Measurements from ENCODE around the gene TRIM24. TPM values are rescaled to one million over a fixed set of nuclear protein-coding genes. Genes with fewer than 3 reads are reported as not detected.

The TRIM24 gene
- total RNA-seq, 1 donor from 2014 or later: 104 TPM

DNA sequence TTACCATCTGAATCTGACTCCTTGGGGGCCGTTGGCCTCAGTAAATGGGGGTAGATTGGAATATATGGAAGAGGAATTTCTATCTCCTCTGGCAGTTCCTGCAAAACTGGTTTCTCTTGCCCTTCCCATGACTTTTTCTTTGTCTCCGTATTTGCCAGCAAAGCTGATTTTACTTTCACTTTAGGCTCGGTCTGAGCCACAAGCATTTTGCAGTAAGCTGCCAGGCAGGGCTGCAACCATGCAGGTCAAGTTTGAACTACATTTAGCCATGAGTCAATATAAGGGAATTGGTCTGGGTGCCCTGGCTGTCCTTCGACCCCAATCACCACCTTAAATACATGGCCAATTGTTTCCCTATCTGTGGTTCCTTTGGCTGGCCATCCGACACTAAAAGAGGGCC lies 104.3 kb downstream of the TRIM24 start:
- H3K4me1 Mint-ChIP-seq (ENCODE audit: unreplicated experiment): no peaks in the 10 kb centered on the region
- H3K9me3 Mint-ChIP-seq (ENCODE audit: unreplicated experiment): peaks cover 14% of the 10 kb centered on the region
- TF ChIP-seq, protein P1, sequence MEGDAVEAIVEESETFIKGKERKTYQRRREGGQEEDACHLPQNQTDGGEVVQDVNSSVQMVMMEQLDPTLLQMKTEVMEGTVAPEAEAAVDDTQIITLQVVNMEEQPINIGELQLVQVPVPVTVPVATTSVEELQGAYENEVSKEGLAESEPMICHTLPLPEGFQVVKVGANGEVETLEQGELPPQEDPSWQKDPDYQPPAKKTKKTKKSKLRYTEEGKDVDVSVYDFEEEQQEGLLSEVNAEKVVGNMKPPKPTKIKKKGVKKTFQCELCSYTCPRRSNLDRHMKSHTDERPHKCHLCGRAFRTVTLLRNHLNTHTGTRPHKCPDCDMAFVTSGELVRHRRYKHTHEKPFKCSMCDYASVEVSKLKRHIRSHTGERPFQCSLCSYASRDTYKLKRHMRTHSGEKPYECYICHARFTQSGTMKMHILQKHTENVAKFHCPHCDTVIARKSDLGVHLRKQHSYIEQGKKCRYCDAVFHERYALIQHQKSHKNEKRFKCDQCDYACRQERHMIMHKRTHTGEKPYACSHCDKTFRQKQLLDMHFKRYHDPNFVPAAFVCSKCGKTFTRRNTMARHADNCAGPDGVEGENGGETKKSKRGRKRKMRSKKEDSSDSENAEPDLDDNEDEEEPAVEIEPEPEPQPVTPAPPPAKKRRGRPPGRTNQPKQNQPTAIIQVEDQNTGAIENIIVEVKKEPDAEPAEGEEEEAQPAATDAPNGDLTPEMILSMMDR (IDR thresholded peaks at IDR 0.05; ENCODE audit: unreplicated experiment): no peak
- peak overlapping the region; percentile 43 for H3K4me3 Mint-ChIP-seq (ENCODE audit: unreplicated experiment)
- H3K27me3 Mint-ChIP-seq (ENCODE audit: unreplicated experiment): peaks cover 12% of the 10 kb centered on the region
- peaks cover 82% of the 10 kb centered on the region for H3K36me3 Mint-ChIP-seq (ENCODE audit: low read depth, unreplicated experiment)
- DNase-seq (ENCODE audit: low spot score): no peak
- H3K27ac Mint-ChIP-seq (ENCODE audit: unreplicated experiment): no peak overlapping the region

DNA sequence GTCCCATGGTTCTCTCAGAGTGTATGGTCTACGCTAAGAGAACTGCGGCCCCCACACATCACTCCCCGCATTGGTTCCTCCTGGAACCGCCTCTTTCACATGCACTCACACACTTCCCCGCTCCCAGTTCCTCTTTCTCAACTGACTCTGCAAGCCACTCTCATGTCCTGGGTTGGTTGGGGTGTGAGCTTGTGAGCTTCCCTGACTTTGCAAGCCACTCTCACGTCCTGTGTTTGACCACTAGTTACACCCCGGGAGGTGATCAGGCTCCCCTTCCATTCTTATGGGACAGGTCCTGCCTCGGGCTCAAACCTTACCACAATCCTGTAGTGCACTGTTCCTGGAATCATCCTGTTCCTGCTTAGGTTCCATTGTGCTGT lies 105.0 kb downstream of the TRIM24 start:
- TF ChIP-seq, protein P1 (IDR thresholded peaks at IDR 0.05; ENCODE audit: unreplicated experiment): no peak
- no peak for DNase-seq (ENCODE audit: low spot score)
- H3K27ac Mint-ChIP-seq (ENCODE audit: unreplicated experiment): no peak overlapping the region
- H3K4me1 Mint-ChIP-seq (ENCODE audit: unreplicated experiment): no peaks in the 10 kb centered on the region
- H3K9me3 Mint-ChIP-seq (ENCODE audit: unreplicated experiment): peaks cover 14% of the 10 kb centered on the region
- peak overlapping the region; percentile 43 for H3K4me3 Mint-ChIP-seq (ENCODE audit: unreplicated experiment)
- H3K27me3 Mint-ChIP-seq (ENCODE audit: unreplicated experiment): peaks cover 12% of the 10 kb centered on the region
- H3K36me3 Mint-ChIP-seq (ENCODE audit: low read depth, unreplicated experiment): peaks cover 78% of the 10 kb centered on the region

DNA sequence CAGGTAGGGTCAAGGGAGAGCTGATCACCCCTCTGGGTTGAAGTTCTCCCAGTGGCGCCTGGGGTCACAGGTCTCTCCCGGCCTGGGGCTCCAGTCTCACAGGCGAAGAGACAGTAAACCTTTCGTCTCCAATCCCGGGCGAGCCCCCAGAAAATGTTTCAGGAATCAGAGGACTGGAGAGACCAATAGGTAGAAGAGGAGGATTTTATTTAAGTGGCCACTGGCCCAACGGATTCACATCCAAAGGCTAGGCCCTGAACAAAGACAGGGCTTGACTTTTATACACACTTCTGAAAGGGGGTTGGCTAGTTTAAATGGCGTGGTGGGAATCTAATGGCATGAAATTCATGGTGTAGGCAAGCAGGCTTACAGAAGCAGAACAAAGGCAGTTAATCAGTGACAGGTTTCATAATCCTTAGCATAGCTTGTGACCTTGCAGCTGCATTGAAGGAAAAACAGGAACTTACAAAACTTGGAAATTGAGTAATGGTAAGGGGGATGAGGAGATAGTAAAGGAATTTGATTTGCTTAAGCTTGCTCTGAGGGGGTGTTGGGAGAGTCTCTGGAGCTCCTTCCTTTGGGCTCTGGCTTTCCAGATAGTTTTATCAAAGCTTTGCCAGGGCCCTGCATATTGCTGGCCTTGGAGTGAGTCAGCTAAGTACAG lies 105.5 kb downstream of the TRIM24 start:
- H3K36me3 Mint-ChIP-seq (ENCODE audit: low read depth, unreplicated experiment): peaks cover 78% of the 10 kb centered on the region
- no peak overlapping the region for H3K27ac Mint-ChIP-seq (ENCODE audit: unreplicated experiment)
- H3K4me3 Mint-ChIP-seq (ENCODE audit: unreplicated experiment): peak overlapping the region; percentile 43
- H3K27me3 Mint-ChIP-seq (ENCODE audit: unreplicated experiment): peaks cover 12% of the 10 kb centered on the region
- TF ChIP-seq, protein P1 (IDR thresholded peaks at IDR 0.05; ENCODE audit: unreplicated experiment): no peak
- H3K4me1 Mint-ChIP-seq (ENCODE audit: unreplicated experiment): no peaks in the 10 kb centered on the region
- peaks cover 14% of the 10 kb centered on the region for H3K9me3 Mint-ChIP-seq (ENCODE audit: unreplicated experiment)
- DNase-seq (ENCODE audit: low spot score): no peak

DNA sequence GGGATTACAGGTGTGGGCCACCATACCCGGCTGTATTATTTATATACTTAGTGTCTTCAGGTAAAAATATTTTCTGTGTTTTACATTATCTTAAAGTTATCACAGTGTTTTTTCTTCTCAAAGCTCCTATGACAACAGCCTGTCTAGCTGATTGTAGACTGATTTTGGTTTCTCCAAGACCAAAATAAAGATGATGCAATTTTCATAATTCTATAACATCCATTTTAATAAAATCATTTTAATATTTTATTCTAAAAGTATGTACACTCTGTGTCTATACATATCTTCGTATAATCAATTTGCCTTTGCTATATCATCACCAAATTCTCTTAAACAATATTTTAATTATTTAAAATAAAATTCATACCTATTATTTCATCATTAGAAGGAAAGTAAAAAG lies 108.6 kb downstream of the TRIM24 start:
- H3K4me3 Mint-ChIP-seq (ENCODE audit: unreplicated experiment): no peak overlapping the region
- TF ChIP-seq, protein P1 (IDR thresholded peaks at IDR 0.05; ENCODE audit: unreplicated experiment): no peak
- no peaks in the 10 kb centered on the region for H3K4me1 Mint-ChIP-seq (ENCODE audit: unreplicated experiment)
- peaks cover 10% of the 10 kb centered on the region for H3K27me3 Mint-ChIP-seq (ENCODE audit: unreplicated experiment)
- no peak for DNase-seq (ENCODE audit: low spot score)
- peaks cover 58% of the 10 kb centered on the region for H3K36me3 Mint-ChIP-seq (ENCODE audit: low read depth, unreplicated experiment)
- no peak overlapping the region for H3K27ac Mint-ChIP-seq (ENCODE audit: unreplicated experiment)
- peaks cover 14% of the 10 kb centered on the region for H3K9me3 Mint-ChIP-seq (ENCODE audit: unreplicated experiment)

DNA sequence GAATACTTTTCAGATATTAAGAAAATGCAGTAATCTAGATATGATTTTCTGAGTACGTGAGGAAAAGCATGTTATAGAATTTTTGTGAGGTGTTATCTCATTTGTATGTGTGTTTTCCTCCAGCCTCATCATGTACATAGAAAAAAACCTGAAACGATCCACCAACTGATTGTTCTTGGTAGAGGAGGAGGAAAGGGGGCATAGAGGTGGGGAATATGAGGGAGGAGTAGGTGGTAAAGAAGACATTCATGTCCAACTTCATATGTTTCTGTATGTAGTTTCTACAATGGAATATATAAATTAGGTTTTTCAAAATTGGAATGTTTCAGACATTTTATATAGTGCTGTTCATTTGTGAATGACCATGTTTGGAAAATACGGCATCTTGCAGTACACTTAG lies 109.4 kb downstream of the TRIM24 start:
- peaks cover 50% of the 10 kb centered on the region for H3K36me3 Mint-ChIP-seq (ENCODE audit: low read depth, unreplicated experiment)

More for the DNA sequence above, 109.4 kb downstream of the TRIM24 start:
- H3K27me3 Mint-ChIP-seq (ENCODE audit: unreplicated experiment): peaks cover 10% of the 10 kb centered on the region
- DNase-seq (ENCODE audit: low spot score): no peak
- TF ChIP-seq, protein P1 (IDR thresholded peaks at IDR 0.05; ENCODE audit: unreplicated experiment): no peak
- no peak overlapping the region for H3K27ac Mint-ChIP-seq (ENCODE audit: unreplicated experiment)
- peaks cover 14% of the 10 kb centered on the region for H3K9me3 Mint-ChIP-seq (ENCODE audit: unreplicated experiment)
- H3K4me1 Mint-ChIP-seq (ENCODE audit: unreplicated experiment): no peaks in the 10 kb centered on the region
- H3K4me3 Mint-ChIP-seq (ENCODE audit: unreplicated experiment): no peak overlapping the region
